PC-9 (cell line): ENCODE data around the gene SLIT1.

Experiments used
- EZH2 ChIP-seq: fragments of 200-600 bp; sonication (generic); IDR thresholded peaks from 2 replicates; pipeline ENCODE4 v1.8.0; 2017; ENCODE audit warnings: antibody characterized with exemption, low read depth
- TF ChIP-seq, protein P1 (sequence below): fragments of 200-600 bp; sonication (generic); conservative IDR thresholded peaks from 2 replicates; pipeline ENCODE4 v1.6.1; 2017; ENCODE audit warnings: mixed run types, antibody characterized with exemption, mild to moderate bottlenecking, moderate library complexity

GRCh38 chr10:97142834-97143233 is 42.9 kb downstream of the SLIT1 start:
- TF ChIP-seq, protein P1, sequence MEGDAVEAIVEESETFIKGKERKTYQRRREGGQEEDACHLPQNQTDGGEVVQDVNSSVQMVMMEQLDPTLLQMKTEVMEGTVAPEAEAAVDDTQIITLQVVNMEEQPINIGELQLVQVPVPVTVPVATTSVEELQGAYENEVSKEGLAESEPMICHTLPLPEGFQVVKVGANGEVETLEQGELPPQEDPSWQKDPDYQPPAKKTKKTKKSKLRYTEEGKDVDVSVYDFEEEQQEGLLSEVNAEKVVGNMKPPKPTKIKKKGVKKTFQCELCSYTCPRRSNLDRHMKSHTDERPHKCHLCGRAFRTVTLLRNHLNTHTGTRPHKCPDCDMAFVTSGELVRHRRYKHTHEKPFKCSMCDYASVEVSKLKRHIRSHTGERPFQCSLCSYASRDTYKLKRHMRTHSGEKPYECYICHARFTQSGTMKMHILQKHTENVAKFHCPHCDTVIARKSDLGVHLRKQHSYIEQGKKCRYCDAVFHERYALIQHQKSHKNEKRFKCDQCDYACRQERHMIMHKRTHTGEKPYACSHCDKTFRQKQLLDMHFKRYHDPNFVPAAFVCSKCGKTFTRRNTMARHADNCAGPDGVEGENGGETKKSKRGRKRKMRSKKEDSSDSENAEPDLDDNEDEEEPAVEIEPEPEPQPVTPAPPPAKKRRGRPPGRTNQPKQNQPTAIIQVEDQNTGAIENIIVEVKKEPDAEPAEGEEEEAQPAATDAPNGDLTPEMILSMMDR: no peak
- no peak for TF ChIP-seq EZH2
